ENCODE data around the gene PCDHGB2.
A peak's percentile ranks its signal among the peaks of the same experiment; 100 is the strongest.
"Not testable (repeated sequence)": the region's sequence is repeated elsewhere in the genome, so short reads cannot be mapped to it uniquely, and the experiment has no call there.

Gene PCDHGB2

GRCh38 chr5:141397756-141398551 is 38.2 kb downstream of the PCDHGB2 start, which contains the start of gene PCDHGB5:
PCDHGB5 (plus strand) TSS chr5:141397947; CDS start chr5:141398128, 181 bp downstream.
- TF ChIP-seq, protein P1, sequence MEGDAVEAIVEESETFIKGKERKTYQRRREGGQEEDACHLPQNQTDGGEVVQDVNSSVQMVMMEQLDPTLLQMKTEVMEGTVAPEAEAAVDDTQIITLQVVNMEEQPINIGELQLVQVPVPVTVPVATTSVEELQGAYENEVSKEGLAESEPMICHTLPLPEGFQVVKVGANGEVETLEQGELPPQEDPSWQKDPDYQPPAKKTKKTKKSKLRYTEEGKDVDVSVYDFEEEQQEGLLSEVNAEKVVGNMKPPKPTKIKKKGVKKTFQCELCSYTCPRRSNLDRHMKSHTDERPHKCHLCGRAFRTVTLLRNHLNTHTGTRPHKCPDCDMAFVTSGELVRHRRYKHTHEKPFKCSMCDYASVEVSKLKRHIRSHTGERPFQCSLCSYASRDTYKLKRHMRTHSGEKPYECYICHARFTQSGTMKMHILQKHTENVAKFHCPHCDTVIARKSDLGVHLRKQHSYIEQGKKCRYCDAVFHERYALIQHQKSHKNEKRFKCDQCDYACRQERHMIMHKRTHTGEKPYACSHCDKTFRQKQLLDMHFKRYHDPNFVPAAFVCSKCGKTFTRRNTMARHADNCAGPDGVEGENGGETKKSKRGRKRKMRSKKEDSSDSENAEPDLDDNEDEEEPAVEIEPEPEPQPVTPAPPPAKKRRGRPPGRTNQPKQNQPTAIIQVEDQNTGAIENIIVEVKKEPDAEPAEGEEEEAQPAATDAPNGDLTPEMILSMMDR (IDR thresholded peaks at IDR 0.05; ENCODE audit: control insufficient read depth, insufficient read depth, low read depth, low read length, missing control alignments) = peak; percentile 67
- H3K4me3 ChIP-seq (ENCODE audit: control insufficient read depth, low read depth, low read length) = peak within 1 kb of the TSS; percentile 29
- not testable (repeated sequence) for DNase-seq (ENCODE audit: low read depth)

GRCh38 chr5:141398608-141399007 is 38.8 kb downstream of the PCDHGB2 start:
- no peak for DNase-seq (ENCODE audit: low read depth)
- H3K4me3 ChIP-seq (ENCODE audit: control insufficient read depth, low read depth, low read length) = no peak overlapping the region
- TF ChIP-seq, protein P1 (IDR thresholded peaks at IDR 0.05; ENCODE audit: control insufficient read depth, insufficient read depth, low read depth, low read length, missing control alignments) = no peak

DNA sequence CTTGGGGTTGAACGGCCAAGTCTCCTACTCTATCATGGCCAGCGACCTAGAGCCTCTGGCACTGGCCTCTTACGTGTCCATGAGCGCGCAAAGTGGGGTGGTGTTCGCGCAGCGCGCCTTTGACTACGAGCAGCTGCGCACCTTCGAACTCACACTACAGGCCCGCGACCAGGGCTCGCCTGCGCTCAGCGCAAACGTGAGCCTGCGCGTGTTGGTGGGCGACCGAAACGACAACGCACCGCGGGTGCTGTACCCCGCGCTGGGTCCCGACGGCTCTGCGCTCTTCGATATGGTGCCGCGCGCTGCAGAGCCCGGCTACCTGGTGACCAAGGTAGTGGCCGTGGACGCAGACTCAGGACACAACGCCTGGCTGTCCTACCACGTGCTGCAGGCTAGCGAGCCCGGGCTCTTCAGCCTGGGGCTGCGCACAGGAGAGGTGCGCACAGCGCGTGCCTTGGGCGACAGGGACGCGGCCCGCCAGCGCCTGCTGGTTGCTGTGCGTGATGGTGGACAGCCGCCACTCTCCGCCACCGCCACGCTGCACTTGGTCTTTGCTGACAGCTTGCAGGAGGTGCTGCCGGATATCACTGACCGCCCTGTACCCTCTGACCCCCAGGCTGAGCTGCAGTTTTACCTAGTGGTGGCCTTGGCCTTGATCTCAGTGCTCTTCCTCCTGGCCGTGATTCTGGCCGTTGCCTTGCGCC is 39.9 kb downstream of the PCDHGB2 start:
- TF ChIP-seq, protein P1 (IDR thresholded peaks at IDR 0.05; ENCODE audit: control insufficient read depth, insufficient read depth, low read depth, low read length, missing control alignments) = no peak
- no peak for DNase-seq (ENCODE audit: low read depth)
- no peak overlapping the region for H3K4me3 ChIP-seq (ENCODE audit: control insufficient read depth, low read depth, low read length)

- no peak within 1 kb of the TSS for H3K4me3 ChIP-seq (ENCODE audit: control insufficient read depth, low read depth, low read length)
- TF ChIP-seq, protein P1 (IDR thresholded peaks at IDR 0.05; ENCODE audit: control insufficient read depth, insufficient read depth, low read depth, low read length, missing control alignments) = peak; percentile 33
- no peak for DNase-seq (ENCODE audit: low read depth)
Measured at GRCh38 chr5:141402553-141403243, 42.9 kb downstream of the PCDHGB2 start, which contains the start of gene PCDHGA9. PCDHGA9 (plus strand) TSS chr5:141402778; CDS start chr5:141402953, 175 bp downstream.

- no peak for DNase-seq (ENCODE audit: low read depth)
- TF ChIP-seq, protein P1 (IDR thresholded peaks at IDR 0.05; ENCODE audit: control insufficient read depth, insufficient read depth, low read depth, low read length, missing control alignments) = no peak
- no peak overlapping the region for H3K4me3 ChIP-seq (ENCODE audit: control insufficient read depth, low read depth, low read length)
Measured at GRCh38 chr5:141403387-141403786, 43.6 kb downstream of the PCDHGB2 start.

GRCh38 chr5:141407790-141408505 is 48.2 kb downstream of the PCDHGB2 start, which contains the start of gene PCDHGB6:
PCDHGB6 (plus strand) TSS chr5:141408021; CDS start chr5:141408203, 182 bp downstream.
- DNase-seq (ENCODE audit: low read depth); H3K4me3 ChIP-seq (ENCODE audit: control insufficient read depth, low read depth, low read length): not testable (repeated sequence)

More at GRCh38 chr5:141407790-141408505, 48.2 kb downstream of the PCDHGB2 start, which contains the start of gene PCDHGB6:
- TF ChIP-seq, protein P1 (IDR thresholded peaks at IDR 0.05; ENCODE audit: control insufficient read depth, insufficient read depth, low read depth, low read length, missing control alignments) = peak; percentile 50
